T-helper 17 cell (primary cell): ENCODE data around the gene ATN1. TPM values are rescaled to one million over a fixed set of nuclear protein-coding genes. Genes with fewer than 3 reads are reported as not detected.

ENCODE experiments used
- ATAC-seq: fragments of 150-1000 bp; cut with Tn5 transposase; 2 replicates; pipeline ENCODE4 v1.10.0; 2021; ENCODE audit warnings: mild to moderate bottlenecking, moderate library complexity
- DNase-seq, 3 donors: peaks; one replicate each; pipeline versions ENCODE4 v3.0.0 to v3.0.0-alpha.2; 2020 to 2021
- H3K9me3 ChIP-seq: one replicate; pipeline ENCODE4 v1.7.0; 2013; ENCODE audit warnings: low read length, mild to moderate bottlenecking; ENCODE audit not compliant: control insufficient read depth, poor library complexity, severe bottlenecking
- H3K27ac Mint-ChIP-seq: one replicate; pipeline ENCODE4 v1.8.0; 2022; ENCODE audit warnings: mild to moderate bottlenecking, moderate library complexity, mixed read lengths
- H3K27me3 Mint-ChIP-seq: one replicate; pipeline ENCODE4 v1.8.0; 2022; ENCODE audit warnings: mixed read lengths
- H3K36me3 Mint-ChIP-seq: one replicate; pipeline ENCODE4 v1.8.0; 2022; ENCODE audit warnings: low read depth, mixed read lengths
- H3K4me1 Mint-ChIP-seq: one replicate; pipeline ENCODE4 v1.8.0; 2022; ENCODE audit warnings: mild to moderate bottlenecking, mixed read lengths
- H3K4me3 Mint-ChIP-seq: one replicate; pipeline ENCODE4 v1.8.0; 2022; ENCODE audit warnings: mild to moderate bottlenecking, moderate library complexity, mixed read lengths
- total RNA-seq, 4 donors: library from RNA in 2 of 4; stranded (reverse) in 2 of 4; gene quantifications; one replicate each; pipeline ENCODE4 v1.2.3 and lab custom pipeline; 2022 to 2026

The ATN1 gene
- total RNA-seq, 2 donors from 2014 or later = 24.1 to 28.9 TPM

DNA sequence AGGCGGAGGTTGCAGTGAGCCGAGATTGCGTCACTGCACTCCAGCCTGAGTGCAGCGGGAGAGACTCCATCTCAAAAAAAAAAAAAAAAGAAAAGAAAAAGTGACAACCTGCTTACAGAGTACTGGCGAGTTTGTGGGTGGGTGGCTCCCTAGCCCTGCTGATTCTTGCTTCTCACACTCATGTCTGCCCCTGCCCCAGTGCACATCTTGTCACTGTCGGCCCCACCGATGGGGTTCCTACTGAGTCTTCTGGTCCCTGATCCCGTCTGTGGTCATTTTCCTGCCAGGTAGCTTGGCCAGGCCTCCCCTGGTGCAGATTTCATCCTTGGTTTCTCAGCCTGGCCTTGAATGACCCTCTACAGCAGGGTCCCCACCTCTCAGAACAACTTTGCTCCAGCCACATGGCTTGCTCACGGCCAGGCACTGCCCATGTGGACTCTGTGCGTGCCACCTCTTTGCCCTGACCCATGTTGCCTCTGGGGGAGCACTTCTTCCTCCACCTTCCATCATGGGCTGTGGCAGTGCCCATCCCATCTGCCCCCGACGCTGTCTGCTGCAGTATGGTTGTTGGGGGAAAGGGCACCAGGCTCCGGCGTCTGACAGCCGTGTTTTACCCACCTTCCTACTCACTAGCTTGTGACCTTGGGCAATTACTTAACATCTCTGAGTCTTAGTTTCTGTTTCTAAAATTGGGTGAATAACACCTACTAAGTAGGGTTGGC, 21.3 kb downstream of the ATN1 start:
- Mint-ChIP-seq H3K36me3 (peaks cover 5% of the 10 kb centered on the region), H3K27ac (peak overlapping the region; percentile 98), H3K27me3 (no peaks in the 10 kb centered on the region), H3K4me3 (peak overlapping the region; percentile 91), H3K4me1 (peaks cover 79% of the 10 kb centered on the region)
- DNase-seq (no peak), ATAC-seq (peak; percentile 2)
- H3K9me3 ChIP-seq = no peaks in the 10 kb centered on the region

DNA sequence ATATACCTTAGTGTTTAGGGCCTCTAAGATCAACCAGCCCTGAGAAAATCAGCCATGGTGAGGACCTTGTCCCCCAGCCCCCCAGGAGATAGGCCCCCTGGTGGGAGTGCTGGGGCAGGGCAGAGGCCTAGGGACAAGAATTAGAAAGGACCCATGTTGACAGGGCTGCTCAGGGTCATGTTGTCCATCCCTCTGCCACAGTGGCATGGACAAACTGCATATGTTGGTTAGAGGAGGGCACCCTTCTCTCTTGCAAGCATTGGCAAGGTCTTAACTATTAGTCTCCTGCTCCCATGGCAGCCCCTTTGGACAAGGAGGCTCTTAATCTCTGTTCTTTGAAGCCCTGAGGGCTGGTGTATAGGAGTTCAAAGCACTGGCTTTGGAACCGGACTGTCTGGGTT, 22.6 kb downstream of the ATN1 start:
- Mint-ChIP-seq H3K4me3 (peak overlapping the region; percentile 99), H3K27ac (peak overlapping the region; percentile 98), H3K27me3 (no peaks in the 10 kb centered on the region), H3K4me1 (peaks cover 82% of the 10 kb centered on the region), H3K36me3 (peaks cover 7% of the 10 kb centered on the region)
- H3K9me3 ChIP-seq = no peaks in the 10 kb centered on the region
- DNase-seq (no peak), ATAC-seq (no peak)

DNA sequence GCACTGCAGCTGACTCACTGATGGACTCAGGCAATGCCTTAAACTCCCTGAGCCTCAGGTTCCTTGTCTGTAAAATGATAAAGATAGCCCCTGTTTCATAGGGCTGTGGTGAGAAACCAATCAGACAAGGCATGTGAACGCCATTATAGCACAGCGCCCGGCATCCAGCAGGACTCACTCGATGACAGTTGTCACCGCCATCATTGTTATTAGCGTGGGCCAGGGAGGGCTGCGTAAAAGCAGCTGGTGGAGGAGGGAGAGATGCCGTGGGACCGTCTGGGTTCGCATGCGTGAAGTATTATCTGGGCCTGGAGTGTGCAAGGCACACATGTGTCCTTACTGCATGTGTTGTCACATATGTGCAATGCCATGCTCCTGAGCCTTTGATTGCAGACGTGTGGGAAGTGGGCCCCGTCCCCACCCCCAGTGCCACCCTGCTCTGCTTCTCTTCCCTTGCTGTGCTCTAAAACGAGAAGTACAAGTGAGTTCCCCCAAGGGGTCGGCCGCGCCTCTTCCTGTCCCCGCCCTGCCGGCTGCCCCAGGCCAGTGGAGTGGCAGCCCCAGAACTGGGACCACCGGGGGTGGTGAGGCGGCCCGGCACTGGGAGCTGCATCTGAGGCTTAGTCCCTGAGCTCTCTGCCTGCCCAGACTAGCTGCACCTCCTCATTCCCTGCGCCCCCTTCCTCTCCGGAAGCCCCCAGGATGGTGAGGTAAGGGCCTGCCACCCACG, 23.2 kb downstream of the ATN1 start, which contains the start of gene PTPN6:
TSS of gene PTPN6 (plus strand) at position 546 of the 730 bp plus-strand sequence. CDS start at position 703, 157 bp downstream.
- H3K27me3 Mint-ChIP-seq = no peaks in the 10 kb centered on the region
- peak; percentile 28 for ATAC-seq
- H3K4me1 Mint-ChIP-seq = peaks cover 79% of the 10 kb centered on the region
- DNase-seq = no peak
- no peaks in the 10 kb centered on the region for H3K9me3 ChIP-seq
- H3K27ac Mint-ChIP-seq = peak within 1 kb of the TSS; percentile 98
- peak within 1 kb of the TSS; percentile 99 for H3K4me3 Mint-ChIP-seq
- peaks cover 7% of the 10 kb centered on the region for H3K36me3 Mint-ChIP-seq

DNA sequence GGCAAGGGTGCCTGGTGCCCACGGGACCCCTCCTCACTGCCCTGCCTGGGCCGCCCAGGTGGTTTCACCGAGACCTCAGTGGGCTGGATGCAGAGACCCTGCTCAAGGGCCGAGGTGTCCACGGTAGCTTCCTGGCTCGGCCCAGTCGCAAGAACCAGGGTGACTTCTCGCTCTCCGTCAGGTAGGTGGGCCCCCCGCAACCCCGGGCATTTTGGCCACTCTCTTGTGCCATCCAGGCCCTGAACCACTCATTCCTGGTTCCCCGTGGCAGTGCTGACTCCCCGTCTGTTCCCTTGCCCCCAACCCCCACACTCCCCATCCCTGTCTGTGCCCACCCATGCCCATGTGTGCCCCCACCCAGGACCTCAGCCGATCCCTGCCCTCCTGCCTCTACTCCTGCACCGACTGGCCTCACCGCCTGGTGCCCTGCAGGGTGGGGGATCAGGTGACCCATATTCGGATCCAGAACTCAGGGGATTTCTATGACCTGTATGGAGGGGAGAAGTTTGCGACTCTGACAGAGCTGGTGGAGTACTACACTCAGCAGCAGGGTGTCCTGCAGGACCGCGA, 23.9 kb downstream of the ATN1 start:
- Mint-ChIP-seq H3K4me3 (peak overlapping the region; percentile 99), H3K36me3 (peaks cover 7% of the 10 kb centered on the region), H3K27me3 (no peaks in the 10 kb centered on the region), H3K27ac (peak overlapping the region; percentile 98), H3K4me1 (peaks cover 77% of the 10 kb centered on the region)
- DNase-seq (peak in 1 of 3 donors; percentile 33), ATAC-seq (peak; percentile 64)
- H3K9me3 ChIP-seq = no peaks in the 10 kb centered on the region

DNA sequence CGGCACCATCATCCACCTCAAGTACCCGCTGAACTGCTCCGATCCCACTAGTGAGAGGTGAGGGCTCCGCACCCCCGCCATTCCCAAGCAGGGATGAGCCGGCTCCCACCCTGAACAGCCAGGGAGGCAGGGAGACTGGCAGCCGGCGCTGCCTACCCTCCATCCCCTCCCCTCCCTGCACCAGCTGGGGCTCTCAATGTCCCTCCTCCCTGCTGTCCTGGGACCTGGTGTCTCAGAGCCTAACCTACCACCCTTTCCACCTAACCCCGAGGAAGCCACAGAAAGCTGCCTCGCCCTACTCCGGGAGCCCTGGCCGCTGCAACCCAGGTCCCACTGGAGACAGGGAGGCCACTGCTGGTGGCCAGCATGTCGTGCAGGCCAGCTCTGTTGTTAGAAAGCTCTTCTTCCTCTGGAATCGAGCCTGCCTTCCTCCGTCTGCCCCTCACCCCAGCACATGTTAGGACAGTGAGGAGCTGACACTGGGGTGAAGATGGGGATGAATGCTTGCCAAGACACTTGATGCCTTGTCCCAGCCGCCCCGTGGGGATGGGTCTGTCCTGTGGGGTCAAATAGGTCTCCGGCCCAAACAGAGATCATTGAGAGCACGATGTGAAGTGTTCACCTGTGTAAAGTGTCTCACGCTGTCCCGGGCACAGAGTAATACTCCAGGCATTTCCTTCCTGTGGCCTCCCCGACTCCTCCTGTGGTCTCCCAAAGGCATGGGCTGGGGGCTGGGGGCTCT, 24.5 kb downstream of the ATN1 start:
- DNase-seq (no peak), ATAC-seq (peak; percentile 17)
- Mint-ChIP-seq H3K4me3 (peak overlapping the region; percentile 99), H3K4me1 (peaks cover 77% of the 10 kb centered on the region), H3K27ac (peak overlapping the region; percentile 98), H3K36me3 (peaks cover 9% of the 10 kb centered on the region), H3K27me3 (no peaks in the 10 kb centered on the region)
- no peaks in the 10 kb centered on the region for H3K9me3 ChIP-seq

DNA sequence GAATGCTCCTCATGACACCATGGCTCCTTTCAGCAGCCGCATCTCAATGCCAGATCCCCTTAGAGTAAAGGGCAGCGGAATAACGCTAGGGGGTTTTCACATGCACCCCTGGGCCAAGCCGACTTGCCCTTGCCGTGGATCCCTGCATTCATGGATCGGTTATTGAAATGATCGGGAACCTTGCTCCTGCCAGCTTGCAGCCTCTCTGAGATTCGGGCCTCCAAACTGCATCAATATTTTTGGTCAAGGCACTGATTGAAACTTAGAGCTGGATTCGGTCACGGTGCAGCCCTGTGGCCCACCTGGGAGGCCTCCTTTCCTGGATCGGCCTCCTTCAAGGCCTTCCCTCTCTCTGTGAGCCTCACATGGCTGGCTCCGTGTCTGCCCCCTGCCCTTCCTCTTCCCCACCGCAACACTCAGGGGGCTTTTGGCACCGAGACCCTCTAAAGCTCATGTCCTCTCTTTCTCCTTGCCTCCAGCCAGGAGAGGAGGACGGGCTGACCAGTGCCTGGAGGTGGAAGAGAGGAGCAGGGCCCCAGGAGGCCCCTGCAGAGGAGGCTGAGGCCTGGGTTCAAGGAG, 25.2 kb downstream of the ATN1 start:
- ATAC-seq (no peak), DNase-seq (no peak)
- H3K27ac Mint-ChIP-seq = peak overlapping the region; percentile 98
- H3K27me3 Mint-ChIP-seq = no peaks in the 10 kb centered on the region
- peak overlapping the region; percentile 99 for H3K4me3 Mint-ChIP-seq
- H3K9me3 ChIP-seq = no peaks in the 10 kb centered on the region
- H3K36me3 Mint-ChIP-seq = peaks cover 9% of the 10 kb centered on the region
- peaks cover 76% of the 10 kb centered on the region for H3K4me1 Mint-ChIP-seq

DNA sequence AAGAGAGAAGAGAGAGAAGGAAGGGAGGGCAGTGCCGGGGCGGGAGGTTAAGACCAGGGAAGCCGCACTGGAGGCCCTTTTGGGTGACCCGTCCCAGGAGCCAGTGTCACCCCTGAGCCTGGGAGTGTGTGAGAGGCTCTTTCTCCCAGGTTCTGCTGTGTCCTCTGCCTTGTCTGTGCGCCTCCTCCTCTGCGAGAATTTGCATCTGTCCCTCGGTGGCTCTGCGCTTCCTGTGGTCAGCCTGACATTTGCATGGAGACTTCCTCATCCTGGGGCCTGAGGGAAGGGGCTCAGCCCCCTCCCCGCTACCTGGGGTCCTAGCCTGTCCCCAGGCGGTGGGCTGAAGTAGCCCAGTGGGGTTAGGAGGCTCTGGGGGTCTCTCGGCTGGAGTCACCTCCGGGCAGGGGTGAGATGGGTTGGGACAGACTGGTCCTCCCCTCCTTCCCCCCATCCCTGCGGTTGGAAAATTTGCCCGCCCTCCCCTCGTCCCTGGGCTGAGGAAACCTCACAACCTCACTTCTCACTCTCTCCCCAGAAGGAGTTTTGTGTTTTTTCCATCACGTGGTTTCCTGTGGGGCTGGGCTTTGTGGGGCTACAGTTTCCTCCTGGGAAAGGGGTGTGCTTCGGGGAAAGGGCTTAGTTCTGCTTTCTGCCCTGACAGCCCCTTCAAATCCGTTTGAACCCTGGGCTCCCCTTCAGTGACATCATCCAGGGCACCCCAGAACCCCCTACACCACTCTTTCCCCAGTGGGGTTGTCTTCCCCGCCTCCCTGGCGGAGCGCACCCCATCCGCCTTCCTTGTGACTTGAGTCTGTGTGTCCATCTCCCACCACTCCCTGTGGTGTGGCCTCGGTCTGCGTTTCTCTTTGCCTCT, 25.9 kb downstream of the ATN1 start:
- H3K27me3 Mint-ChIP-seq = no peaks in the 10 kb centered on the region

DNA sequence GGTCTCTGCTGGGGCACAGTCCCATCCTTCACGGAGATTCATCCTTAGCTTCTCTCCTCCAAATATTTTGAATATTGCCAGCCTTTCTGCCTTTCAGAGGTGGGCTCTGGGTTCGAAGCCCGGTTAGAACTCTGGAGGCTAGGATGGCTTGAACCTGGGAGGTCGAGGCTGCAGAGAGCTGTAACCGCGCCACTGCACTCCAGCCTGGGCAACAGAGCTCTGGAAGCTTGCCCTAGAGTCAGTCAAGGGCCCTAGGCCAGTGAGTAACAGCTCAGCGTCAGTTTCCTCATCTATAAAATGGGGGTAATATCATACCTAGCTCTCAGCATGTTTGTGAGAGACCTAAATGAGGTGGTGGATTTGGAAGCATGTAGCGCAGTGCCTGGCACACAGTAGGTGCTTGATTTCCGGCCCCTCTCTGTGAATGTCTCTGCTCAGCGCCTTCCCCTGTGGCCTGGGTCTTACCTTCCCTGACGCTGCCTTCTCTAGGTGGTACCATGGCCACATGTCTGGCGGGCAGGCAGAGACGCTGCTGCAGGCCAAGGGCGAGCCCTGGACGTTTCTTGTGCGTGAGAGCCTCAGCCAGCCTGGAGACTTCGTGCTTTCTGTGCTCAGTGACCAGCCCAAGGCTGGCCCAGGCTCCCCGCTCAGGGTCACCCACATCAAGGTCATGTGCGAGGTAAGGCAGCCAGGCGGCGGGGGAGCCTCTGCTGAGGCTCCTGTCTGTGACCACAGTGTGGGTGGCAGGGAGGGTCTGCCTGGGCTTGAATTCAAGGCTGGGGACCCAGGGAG, 26.8 kb downstream of the ATN1 start:
- no peak for ATAC-seq

More for the DNA sequence above, 25.9 kb downstream of the ATN1 start:
- DNase-seq (peak in 2 of 3 donors; percentile 50 to 74), ATAC-seq (peak; percentile 46)
- H3K9me3 ChIP-seq = no peaks in the 10 kb centered on the region
- Mint-ChIP-seq H3K4me1 (peaks cover 79% of the 10 kb centered on the region), H3K36me3 (peaks cover 13% of the 10 kb centered on the region), H3K4me3 (peak overlapping the region; percentile 99), H3K27ac (peak overlapping the region; percentile 98)

DNA sequence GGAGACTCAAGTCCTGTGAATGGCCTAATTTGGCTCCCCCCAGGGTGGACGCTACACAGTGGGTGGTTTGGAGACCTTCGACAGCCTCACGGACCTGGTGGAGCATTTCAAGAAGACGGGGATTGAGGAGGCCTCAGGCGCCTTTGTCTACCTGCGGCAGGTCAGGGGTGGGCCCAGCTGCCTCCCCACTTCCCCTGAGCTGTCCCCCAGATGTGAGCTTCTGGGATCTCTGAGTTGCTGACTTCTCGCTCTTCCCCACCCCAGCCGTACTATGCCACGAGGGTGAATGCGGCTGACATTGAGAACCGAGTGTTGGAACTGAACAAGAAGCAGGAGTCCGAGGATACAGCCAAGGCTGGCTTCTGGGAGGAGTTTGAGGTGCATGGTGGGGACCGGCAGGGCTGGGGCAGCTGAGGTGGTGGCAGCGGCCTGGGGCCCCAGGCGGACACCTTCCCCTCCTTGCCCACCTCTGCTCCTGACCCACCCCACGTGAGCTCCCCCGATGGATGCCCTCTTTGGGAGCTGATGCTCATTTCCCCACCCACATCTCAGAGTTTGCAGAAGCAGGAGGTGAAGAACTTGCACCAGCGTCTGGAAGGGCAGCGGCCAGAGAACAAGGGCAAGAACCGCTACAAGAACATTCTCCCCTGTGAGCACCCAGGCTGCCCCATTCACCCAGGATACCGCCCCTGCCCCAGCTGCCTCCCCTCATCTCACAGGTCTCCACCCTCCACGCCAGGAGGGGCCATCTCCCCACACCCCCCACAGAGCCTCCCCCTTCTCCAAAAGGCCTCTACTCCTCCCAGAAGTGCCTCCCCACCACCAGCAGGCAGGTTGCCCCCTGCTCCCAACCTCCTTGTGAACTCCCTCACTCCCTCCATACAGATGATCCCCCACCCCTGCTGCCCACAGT, 27.6 kb downstream of the ATN1 start:
- no peaks in the 10 kb centered on the region for H3K27me3 Mint-ChIP-seq
- ATAC-seq (no peak), DNase-seq (no peak)
- H3K4me1 Mint-ChIP-seq = peaks cover 77% of the 10 kb centered on the region
- peak overlapping the region; percentile 98 for H3K27ac Mint-ChIP-seq
- no peaks in the 10 kb centered on the region for H3K9me3 ChIP-seq
- peaks cover 13% of the 10 kb centered on the region for H3K36me3 Mint-ChIP-seq
- H3K4me3 Mint-ChIP-seq = peak overlapping the region; percentile 99

More for the DNA sequence above, 26.8 kb downstream of the ATN1 start:
- no peaks in the 10 kb centered on the region for H3K27me3 Mint-ChIP-seq
- H3K4me3 Mint-ChIP-seq = peak overlapping the region; percentile 99
- H3K36me3 Mint-ChIP-seq = peaks cover 13% of the 10 kb centered on the region
- no peak for DNase-seq
- peak overlapping the region; percentile 98 for H3K27ac Mint-ChIP-seq
- peaks cover 79% of the 10 kb centered on the region for H3K4me1 Mint-ChIP-seq
- H3K9me3 ChIP-seq = no peaks in the 10 kb centered on the region

DNA sequence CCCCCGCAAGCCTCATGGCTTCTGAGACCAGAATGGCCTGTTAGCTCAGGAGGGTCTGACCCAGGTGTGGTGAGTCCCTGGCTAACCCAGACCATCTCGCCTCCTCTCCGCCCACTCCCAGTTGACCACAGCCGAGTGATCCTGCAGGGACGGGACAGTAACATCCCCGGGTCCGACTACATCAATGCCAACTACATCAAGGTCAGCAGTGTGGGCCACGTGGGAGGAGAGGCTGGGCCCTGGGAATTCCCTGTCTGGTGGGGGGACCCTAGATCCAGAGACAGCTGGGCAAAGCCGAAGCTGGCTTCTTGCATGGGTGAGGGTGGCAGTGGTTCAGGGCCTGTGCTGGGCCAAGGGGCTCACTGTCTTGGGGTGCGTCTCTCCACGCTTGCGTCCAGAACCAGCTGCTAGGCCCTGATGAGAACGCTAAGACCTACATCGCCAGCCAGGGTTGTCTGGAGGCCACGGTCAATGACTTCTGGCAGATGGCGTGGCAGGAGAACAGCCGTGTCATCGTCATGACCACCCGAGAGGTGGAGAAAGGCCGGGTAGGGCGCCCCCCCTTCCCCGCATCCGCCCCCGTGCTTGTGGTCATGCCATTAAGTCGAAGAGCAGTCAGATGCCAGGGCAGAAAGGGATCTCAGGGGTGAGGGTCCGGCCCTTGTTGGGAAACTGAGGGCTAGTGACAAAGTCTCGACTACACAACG, 28.4 kb downstream of the ATN1 start:
- Mint-ChIP-seq H3K4me3 (peak overlapping the region; percentile 96), H3K27me3 (no peaks in the 10 kb centered on the region), H3K36me3 (peaks cover 14% of the 10 kb centered on the region), H3K4me1 (peaks cover 78% of the 10 kb centered on the region), H3K27ac (peak overlapping the region; percentile 98)
- H3K9me3 ChIP-seq = no peaks in the 10 kb centered on the region
- ATAC-seq (no peak), DNase-seq (no peak)
